ENCODE data around the gene TSPAN10. TPM values are rescaled to one million over a fixed set of nuclear protein-coding genes. Genes with fewer than 3 reads are reported as not detected.

TSPAN10 gene
- total RNA-seq, 1 donor from 2014 or later: 0.96 TPM

DNA sequence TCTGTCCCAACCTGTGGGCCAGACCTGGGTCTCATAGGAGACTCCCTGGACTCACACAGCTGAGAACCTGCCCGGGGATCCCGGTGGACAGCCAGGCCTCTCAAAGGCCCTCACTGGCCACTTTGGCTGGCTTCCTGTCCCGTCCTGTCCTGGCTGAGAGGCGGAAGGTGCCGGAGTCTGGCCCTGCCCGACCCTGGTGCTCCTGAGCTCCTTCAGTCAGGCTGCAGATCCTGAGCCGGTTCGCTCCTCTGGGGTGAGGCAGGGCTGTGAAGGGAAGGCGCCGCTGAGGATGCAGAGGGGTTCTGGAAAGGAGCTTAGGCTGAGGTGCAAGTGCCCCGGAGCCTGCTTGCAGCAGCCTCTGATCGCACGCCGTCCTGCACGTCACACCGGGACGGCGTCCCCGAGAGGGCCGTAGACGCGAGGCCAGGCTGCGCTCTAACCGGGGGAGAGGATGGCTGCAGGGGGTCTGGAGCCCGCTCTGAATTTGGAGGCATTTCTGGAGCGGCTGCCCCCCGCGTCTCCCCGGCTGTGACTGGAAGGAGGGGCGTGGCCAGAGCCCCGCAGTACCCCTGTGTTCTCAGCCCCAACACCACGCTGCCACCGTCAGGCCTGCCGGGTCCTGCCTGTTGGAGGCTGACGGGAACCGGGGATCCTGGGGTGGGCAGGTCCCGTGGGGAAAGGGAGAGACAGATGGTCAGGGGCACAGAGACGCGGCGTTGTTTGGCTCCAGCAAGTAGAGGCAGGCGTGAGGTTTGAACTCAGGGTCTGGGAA is 51.0 kb downstream of the TSPAN10 start:
- no peak for DNase-seq (ENCODE audit: low spot score)

DNA sequence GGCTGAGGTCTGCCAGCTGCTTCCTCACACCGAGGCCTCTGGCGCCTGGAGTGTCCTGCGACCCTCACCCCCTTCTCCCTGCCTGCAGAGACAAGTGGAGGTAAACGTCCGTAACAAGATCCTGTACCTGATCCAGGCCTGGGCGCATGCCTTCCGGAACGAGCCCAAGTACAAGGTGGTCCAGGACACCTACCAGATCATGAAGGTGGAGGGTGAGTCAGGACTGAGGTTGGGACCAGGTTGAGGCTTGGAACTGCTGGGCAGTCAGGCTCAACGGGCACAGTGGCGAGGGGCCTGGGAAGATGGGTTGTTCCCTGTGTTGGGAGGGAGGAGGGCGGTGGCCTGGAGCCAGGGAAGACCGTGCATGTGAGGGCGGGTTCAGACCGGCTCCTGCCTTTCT is 51.6 kb downstream of the TSPAN10 start:
- no peak for DNase-seq (ENCODE audit: low spot score)

DNA sequence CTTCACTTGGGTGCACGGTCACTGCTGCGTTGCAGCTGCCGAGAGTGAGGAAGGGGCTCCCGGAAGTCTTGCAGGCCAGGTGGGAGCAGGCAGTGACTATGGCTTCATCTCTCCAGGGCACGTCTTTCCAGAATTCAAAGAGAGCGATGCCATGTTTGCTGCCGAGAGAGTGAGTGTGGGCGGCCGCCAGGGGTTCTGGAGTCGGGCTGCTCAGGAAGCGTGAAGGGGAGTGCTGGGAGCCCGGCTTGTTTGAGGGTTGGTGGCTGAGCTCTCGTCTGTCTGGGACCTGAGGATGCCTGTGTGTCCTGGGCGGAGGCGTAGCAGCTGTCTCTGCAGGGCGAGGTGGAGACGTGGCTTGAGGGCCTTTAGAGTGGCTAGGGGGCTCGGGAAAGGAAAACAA is 53.1 kb downstream of the TSPAN10 start:
- DNase-seq (ENCODE audit: low spot score): no peak

DNA sequence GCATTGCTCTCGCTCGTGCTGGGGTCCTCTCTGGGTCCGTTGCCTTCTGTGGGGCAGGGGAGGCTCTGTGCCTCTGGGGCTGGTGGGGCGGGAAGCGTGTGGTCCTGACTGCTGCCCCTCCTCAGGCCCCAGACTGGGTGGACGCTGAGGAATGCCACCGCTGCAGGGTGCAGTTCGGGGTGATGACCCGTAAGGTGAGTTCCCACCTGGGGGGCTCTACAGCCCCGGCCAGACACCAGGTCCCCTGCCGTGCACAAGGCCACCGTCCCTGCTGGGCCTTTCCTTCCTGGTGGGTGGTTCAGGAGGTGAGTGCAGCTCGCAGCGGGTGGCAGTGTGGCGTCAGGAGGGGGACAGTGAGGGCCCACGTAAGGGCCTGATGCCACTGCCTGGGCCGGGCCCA is 53.6 kb downstream of the TSPAN10 start:
- no peak for DNase-seq (ENCODE audit: low spot score)

DNA sequence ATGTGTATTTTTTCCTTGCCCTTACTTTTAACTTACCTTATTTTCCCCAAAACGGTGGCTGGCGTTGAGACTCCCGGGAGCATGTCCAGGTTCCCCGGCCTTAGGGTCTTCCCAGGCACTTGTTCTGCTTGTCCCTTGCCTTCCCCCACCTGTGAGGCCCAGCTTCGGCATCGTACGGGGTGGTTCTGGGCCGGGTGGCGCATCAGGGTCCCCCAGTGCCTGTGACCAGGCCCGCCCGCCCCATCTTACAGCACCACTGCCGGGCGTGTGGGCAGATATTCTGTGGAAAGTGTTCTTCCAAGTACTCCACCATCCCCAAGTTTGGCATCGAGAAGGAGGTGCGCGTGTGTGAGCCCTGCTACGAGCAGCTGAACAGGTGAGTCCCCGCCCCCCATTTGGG is 54.2 kb downstream of the TSPAN10 start:
- DNase-seq (ENCODE audit: low spot score): no peak

DNA sequence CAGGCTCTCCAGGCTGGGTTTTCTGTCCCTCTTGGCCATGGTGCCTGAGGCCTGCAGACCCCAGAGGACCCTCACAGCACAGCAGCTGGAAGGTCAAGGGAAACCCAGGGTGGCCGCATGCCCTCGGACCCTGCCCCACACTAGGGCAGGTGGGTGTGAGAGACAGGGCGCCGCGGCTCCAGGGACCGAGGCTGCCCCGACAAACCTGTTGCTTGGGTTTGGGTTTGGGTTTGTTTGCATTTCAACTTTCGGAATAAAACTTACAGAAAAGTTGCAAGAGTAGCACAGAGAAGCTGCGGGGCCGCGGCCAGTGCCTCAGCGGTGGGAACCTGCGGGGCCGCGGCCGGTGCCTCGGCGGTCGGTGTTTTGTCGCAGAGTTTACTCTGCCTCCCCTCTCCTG is 54.6 kb downstream of the TSPAN10 start:
- DNase-seq (ENCODE audit: low spot score): no peak

DNA sequence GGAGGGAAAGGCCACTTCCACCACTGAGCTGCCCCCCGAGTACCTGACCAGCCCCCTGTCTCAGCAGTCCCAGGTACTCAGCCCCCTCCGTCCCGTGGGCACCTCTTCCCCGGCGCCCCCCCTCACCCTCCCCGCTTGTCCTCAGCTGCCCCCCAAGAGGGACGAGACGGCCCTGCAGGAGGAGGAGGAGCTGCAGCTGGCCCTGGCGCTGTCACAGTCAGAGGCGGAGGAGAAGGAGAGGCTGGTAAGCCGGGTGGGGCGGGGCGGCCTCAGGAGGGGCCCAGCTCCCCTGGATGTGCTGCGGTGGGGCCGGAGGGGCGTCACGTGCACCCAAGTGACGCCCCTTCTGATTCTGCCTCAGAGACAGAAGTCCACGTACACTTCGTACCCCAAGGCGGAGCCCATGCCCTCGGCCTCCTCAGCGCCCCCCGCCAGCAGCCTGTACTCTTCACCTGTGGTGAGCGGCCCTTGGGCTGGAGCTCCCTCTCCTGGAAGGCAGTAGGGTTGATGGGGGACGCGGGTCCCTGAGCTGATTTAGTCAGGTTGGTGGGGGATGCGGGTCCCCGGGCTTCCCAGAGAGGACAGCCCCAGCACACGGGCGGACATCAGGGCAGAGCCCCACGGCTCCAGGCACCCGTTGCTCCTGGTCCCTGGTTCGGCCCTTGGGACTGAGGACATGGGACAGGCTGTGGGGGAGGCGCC is 56.7 kb downstream of the TSPAN10 start:
- no peak for DNase-seq (ENCODE audit: low spot score)

DNA sequence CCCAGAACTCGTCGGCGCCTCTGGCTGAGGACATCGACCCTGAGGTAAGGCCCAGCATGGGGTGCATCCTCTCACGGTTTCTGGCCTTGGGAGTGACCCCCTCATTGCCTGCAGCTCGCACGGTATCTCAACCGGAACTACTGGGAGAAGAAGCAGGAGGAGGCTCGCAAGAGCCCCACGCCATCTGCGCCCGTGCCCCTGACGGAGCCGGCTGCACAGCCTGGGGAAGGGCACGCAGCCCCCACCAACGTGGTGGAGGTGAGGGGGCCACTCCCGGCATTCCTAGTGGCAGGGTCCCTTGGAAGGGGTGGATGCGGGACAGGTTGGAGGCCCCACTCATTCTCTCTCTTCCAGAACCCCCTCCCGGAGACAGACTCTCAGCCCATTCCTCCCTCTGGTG is 57.8 kb downstream of the TSPAN10 start:
- DNase-seq (ENCODE audit: low spot score): no peak

DNA sequence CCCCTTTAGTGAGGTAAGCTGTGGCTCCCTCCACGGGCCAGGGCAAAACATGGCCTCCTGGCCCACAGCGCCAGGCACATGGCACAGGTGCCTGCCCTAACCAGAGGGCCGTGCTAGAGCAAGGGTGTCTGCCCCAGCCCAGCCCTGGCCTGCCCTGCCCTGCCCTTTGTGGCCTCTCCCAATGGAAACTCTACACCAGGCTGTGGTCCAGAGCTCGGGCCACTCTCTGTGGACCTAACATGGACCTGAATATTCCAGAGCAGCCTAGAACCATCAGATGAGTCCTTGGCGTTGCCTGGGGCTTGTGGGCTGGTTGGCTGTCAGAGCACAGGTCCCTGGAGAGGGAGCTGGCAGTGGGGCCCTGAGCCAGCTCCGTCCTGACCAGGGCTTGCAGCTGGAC is 58.2 kb downstream of the TSPAN10 start:
- no peak for DNase-seq (ENCODE audit: low spot score)

DNA sequence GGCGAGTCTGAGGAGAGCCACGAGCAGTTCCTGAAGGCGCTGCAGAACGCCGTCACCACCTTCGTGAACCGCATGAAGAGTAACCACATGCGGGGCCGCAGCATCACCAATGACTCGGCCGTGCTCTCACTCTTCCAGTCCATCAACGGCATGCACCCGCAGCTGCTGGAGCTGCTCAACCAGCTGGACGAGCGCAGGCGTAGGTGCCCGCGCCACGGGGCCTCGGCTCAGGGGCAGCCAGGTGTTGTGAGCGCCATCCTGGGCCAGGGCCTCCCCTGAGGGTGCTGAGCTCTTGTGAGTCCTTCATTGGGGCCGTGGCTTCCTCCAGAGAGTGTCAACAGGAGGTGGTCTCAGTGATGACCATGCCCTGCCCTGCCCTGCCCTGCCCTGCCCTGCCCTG is 58.8 kb downstream of the TSPAN10 start:
- no peak for DNase-seq (ENCODE audit: low spot score)

DNA sequence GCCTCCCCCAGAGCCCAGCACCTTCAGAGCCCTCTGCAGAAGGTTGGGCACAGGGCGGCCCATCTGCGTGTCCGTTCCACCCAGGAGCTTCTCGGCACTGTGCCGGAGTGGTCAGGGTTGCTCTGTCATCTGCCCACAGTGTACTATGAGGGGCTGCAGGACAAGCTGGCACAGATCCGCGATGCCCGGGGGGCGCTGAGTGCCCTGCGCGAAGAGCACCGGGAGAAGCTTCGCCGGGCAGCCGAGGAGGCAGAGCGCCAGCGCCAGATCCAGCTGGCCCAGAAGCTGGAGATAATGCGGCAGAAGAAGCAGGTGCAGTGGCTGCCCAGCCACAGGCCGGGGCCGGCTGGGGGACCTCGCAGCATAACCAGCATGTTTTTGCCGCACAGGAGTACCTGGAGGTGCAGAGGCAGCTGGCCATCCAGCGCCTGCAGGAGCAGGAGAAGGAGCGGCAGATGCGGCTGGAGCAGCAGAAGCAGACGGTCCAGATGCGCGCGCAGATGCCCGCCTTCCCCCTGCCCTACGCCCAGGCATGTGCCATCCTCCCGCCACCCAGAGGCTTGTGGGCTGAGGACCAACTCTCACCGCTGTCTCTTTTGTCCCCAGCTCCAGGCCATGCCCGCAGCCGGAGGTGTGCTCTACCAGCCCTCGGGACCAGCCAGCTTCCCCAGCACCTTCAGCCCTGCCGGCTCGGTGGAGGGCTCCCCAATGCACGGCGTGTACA is 59.4 kb downstream of the TSPAN10 start:
- DNase-seq (ENCODE audit: low spot score): no peak

DNA sequence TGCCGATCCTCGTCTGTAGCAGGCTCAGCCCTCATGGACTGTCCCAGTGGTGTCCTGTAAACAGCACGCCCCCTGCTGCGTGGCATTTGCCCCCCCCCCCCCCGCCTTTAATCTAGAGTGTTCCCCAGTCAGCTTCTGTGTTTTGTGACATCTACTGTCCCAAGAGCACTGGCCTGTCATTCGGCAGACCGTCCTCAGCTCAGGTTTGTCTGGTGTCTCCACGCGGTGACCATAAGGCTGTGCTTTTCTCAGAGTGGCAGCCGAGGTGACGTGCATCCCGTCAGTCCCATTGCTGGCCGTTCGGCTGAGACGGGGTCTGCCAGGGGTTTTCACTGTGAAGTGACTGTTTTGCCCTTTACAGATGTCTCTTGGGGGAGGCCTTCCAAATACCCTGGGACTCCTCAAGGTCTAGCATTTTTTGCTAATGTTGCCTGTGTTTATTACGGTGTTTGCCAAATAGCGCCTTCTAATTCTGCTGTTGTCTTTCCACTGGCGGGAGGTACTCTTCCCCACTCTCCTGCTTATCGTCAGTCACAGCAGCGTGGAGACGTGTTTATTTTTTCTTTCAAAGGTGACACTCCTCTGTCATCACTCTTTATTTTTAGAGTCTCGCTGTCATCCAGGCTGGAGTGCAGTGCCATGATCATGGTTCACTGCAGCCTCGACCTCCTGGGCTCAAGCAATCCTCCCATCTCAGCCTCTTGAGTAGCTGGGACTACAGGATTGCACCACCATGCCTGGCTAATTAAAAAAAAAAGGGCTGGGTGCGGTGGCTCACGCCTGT is 60.5 kb downstream of the TSPAN10 start:
- no peak for DNase-seq (ENCODE audit: low spot score)

Other genes with a start within 250 kb of the TSPAN10 start
- gene BAHCC1, start 241.7 kb upstream of the TSPAN10 start, total RNA-seq (ENCODE audit: insufficient read depth, low replicate concordance): 3.6 TPM
- gene ACTG1, start 124.4 kb upstream of the TSPAN10 start, total RNA-seq (ENCODE audit: insufficient read depth, low replicate concordance): 3,050 TPM
- 2.2 TPM for gene FSCN2, start 108.8 kb upstream of the TSPAN10 start, total RNA-seq (ENCODE audit: insufficient read depth, low replicate concordance)
- gene FAAP100, start 84.8 kb upstream of the TSPAN10 start, total RNA-seq (ENCODE audit: insufficient read depth, low replicate concordance): 26.0 TPM
- 86.9 TPM for gene NPLOC4, start 84 bp upstream of the TSPAN10 start, total RNA-seq (ENCODE audit: insufficient read depth, low replicate concordance)
- gene PDE6G, start 19.3 kb downstream of the TSPAN10 start, total RNA-seq (ENCODE audit: insufficient read depth, low replicate concordance): not detected
- 20.7 TPM for gene OXLD1, start 29.4 kb downstream of the TSPAN10 start, total RNA-seq (ENCODE audit: insufficient read depth, low replicate concordance)
- gene CCDC137, start 29.5 kb downstream of the TSPAN10 start, total RNA-seq (ENCODE audit: insufficient read depth, low replicate concordance): 0.96 TPM
- gene ARL16, start 46.6 kb downstream of the TSPAN10 start, total RNA-seq (ENCODE audit: insufficient read depth, low replicate concordance): 21.2 TPM
- 48.9 TPM for gene HGS, start 46.8 kb downstream of the TSPAN10 start, total RNA-seq (ENCODE audit: insufficient read depth, low replicate concordance)
- not detected for gene MRPL12, start 66.2 kb downstream of the TSPAN10 start, total RNA-seq (ENCODE audit: insufficient read depth, low replicate concordance)
- gene SLC25A10, start 75.1 kb downstream of the TSPAN10 start, total RNA-seq (ENCODE audit: insufficient read depth, low replicate concordance): 3.1 TPM
- gene GCGR, start 167.0 kb downstream of the TSPAN10 start, total RNA-seq (ENCODE audit: insufficient read depth, low replicate concordance): 2.9 TPM
- 64.0 TPM for gene MCRIP1, start 196.1 kb downstream of the TSPAN10 start, total RNA-seq (ENCODE audit: insufficient read depth, low replicate concordance)
- 4.1 TPM for gene PPP1R27, start 197.9 kb downstream of the TSPAN10 start, total RNA-seq (ENCODE audit: insufficient read depth, low replicate concordance)
- 844 TPM for gene P4HB, start 223.3 kb downstream of the TSPAN10 start, total RNA-seq (ENCODE audit: insufficient read depth, low replicate concordance)
- gene ARHGDIA, start 234.1 kb downstream of the TSPAN10 start, total RNA-seq (ENCODE audit: insufficient read depth, low replicate concordance): 57.5 TPM

All from umbilical cord (tissue), 2 donors.